Chondrocyte (in vitro differentiated cells): Measurements from ENCODE around the gene TAS1R2. TPM values are rescaled to one million over a fixed set of nuclear protein-coding genes. Genes with fewer than 3 reads are reported as not detected.
"Not testable (repeated sequence)": the region's sequence is repeated elsewhere in the genome, so short reads cannot be mapped to it uniquely, and the experiment has no call there.

ENCODE experiments used
- DNase-seq: peaks from one replicate; pipeline ENCODE4 v3.0.0; 2021; ENCODE audit warnings: mixed read lengths, low spot score
- H3K27ac Mint-ChIP-seq: one replicate; pipeline ENCODE4 v1.8.0; 2021; ENCODE audit warnings: mild to moderate bottlenecking, moderate library complexity, mixed read lengths; ENCODE audit not compliant: unreplicated experiment
- H3K27me3 Mint-ChIP-seq: 2 replicates; pipeline ENCODE4 v1.8.0; 2021; ENCODE audit warnings: low read depth, mixed read lengths
- H3K36me3 Mint-ChIP-seq: 2 replicates; pipeline ENCODE4 v1.8.0; 2021; ENCODE audit warnings: low read depth, mixed read lengths
- H3K4me1 Mint-ChIP-seq: 2 replicates; pipeline ENCODE4 v1.8.0; 2021; ENCODE audit warnings: low read depth, mild to moderate bottlenecking, mixed read lengths
- H3K4me3 Mint-ChIP-seq: one replicate; pipeline ENCODE4 v1.8.0; 2021; ENCODE audit warnings: mild to moderate bottlenecking, moderate library complexity, mixed read lengths; ENCODE audit not compliant: unreplicated experiment
- H3K9me3 Mint-ChIP-seq: 2 replicates; pipeline ENCODE4 v1.8.0; 2021; ENCODE audit warnings: low read depth, mixed read lengths
- total RNA-seq: library from RNA; stranded (reverse); gene quantifications from 3 replicates; pipeline ENCODE4 v1.2.1, GENCODE V29; 2021
- TF ChIP-seq, protein P1 (sequence below): fragments of 200-600 bp; sonication (generic); IDR thresholded peaks from 2 replicates; pipeline ENCODE4 v1.5.0; 2021; ENCODE audit warnings: antibody characterized with exemption, mild to moderate bottlenecking, moderate library complexity

Gene TAS1R2
- total RNA-seq, 1 donor from 2014 or later, result not detected

DNA sequence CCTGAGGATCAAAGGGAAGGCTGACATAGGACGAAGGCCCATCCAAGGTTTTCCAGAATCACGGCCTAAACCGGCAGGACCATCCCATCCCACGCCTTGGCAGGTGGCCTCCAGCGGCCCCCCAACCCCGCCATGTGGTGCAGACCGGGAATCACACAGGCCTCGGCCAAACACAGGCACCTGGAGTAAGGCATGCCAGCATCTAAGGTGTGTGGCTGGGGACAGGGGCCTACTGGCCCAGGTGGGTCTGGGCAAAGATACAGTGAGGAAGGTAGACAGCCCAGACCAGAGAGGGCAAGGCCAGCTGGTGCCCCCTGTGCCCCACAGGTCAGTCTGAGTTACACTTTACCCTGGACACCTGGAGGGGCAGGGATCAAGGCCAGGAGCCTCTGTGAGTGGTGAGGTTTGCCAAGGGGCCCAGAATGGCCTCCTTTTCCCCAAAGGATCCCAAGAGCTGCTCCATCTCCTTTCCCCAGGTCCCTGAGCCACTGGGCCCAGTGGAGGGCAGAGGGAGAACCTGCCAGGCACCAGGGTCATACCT is 12.7 kb upstream of the TAS1R2 start:
- H3K4me1 Mint-ChIP-seq, result no peaks in the 10 kb centered on the region
- peaks cover 6% of the 10 kb centered on the region for H3K27me3 Mint-ChIP-seq
- TF ChIP-seq, protein P1, sequence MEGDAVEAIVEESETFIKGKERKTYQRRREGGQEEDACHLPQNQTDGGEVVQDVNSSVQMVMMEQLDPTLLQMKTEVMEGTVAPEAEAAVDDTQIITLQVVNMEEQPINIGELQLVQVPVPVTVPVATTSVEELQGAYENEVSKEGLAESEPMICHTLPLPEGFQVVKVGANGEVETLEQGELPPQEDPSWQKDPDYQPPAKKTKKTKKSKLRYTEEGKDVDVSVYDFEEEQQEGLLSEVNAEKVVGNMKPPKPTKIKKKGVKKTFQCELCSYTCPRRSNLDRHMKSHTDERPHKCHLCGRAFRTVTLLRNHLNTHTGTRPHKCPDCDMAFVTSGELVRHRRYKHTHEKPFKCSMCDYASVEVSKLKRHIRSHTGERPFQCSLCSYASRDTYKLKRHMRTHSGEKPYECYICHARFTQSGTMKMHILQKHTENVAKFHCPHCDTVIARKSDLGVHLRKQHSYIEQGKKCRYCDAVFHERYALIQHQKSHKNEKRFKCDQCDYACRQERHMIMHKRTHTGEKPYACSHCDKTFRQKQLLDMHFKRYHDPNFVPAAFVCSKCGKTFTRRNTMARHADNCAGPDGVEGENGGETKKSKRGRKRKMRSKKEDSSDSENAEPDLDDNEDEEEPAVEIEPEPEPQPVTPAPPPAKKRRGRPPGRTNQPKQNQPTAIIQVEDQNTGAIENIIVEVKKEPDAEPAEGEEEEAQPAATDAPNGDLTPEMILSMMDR, result no peak
- H3K27ac Mint-ChIP-seq, result no peak overlapping the region
- DNase-seq, result no peak
- H3K4me3 Mint-ChIP-seq, result no peak overlapping the region
- H3K9me3 Mint-ChIP-seq, result no peaks in the 10 kb centered on the region
- H3K36me3 Mint-ChIP-seq, result peaks cover 2% of the 10 kb centered on the region

DNA sequence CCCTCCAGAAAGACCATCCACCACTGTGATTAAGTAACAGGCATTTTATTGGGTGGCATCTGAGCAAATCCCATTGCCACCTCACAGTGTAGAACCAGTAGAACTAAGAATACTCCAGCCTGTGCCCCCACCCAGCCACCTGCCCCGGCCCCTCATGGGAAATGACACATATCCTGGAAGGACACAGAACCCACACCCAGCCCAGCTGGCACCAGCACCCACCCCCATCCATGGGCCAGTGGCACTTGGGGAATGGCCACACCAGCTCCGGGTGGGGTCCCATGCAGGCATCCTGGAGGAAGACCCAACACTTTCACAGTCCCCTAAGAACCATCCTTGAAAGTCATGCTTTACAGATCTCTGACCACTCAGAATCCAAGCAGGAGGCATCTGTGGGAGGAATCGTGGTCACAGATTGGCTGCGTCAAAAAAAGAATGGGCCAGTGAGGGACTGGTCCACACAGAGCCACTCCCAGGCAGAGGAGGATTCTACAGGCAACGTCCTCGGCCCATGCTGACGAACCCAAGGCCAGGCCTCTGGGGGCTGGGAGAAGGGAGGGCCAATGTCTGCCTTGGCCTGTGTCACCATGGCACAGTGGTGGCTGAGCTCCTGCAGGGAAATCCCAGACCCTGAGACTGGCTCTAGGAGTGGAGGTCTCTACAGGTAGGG is 12.1 kb upstream of the TAS1R2 start:
- no peak for DNase-seq
- no peak overlapping the region for H3K27ac Mint-ChIP-seq
- peaks cover 10% of the 10 kb centered on the region for H3K27me3 Mint-ChIP-seq
- peaks cover 2% of the 10 kb centered on the region for H3K36me3 Mint-ChIP-seq
- H3K4me1 Mint-ChIP-seq, result no peaks in the 10 kb centered on the region
- no peak overlapping the region for H3K4me3 Mint-ChIP-seq
- no peaks in the 10 kb centered on the region for H3K9me3 Mint-ChIP-seq
- TF ChIP-seq, protein P1, result no peak

DNA sequence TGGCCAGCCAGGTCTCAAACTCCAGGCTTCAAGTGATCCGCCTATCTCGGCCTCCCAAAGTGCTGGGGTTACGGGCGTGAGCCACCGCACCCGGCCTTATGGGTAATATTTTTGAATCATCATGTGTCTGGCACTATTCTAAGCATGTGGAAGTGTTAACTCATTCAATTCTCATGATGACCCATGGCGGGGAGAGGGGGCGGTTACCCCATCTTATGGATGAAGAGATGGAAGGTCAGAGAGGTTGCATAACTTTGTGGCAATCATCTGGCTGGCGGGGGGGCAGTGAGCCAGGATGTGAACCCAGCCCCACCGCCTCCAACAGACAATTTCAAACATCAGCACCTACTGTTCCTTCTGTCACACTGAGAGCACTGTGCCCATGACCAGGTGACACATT is 11.5 kb upstream of the TAS1R2 start:
- no peak for DNase-seq
- TF ChIP-seq, protein P1, result no peak
- Mint-ChIP-seq H3K4me3 (no peak overlapping the region), H3K27ac (no peak overlapping the region), H3K4me1 (no peaks in the 10 kb centered on the region), H3K9me3 (no peaks in the 10 kb centered on the region), H3K27me3 (peaks cover 15% of the 10 kb centered on the region), H3K36me3 (peaks cover 2% of the 10 kb centered on the region)

DNA sequence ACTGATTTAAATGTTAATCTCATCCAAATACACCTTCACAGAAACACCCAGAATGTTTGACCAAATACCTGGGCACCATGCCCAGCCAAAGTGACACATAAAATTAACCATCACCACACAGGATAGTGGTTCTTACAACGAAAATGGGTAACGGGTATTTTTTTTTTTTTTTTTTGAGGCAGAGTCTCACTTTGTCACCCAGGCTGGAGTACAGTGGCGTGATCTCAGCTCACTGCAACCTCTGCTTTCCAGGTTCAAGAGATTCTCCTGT is 11.1 kb upstream of the TAS1R2 start:
- H3K36me3 Mint-ChIP-seq, H3K9me3 Mint-ChIP-seq, H3K27ac Mint-ChIP-seq, DNase-seq, H3K4me1 Mint-ChIP-seq, H3K4me3 Mint-ChIP-seq: not testable (repeated sequence)
- peaks cover 20% of the 10 kb centered on the region for H3K27me3 Mint-ChIP-seq

DNA sequence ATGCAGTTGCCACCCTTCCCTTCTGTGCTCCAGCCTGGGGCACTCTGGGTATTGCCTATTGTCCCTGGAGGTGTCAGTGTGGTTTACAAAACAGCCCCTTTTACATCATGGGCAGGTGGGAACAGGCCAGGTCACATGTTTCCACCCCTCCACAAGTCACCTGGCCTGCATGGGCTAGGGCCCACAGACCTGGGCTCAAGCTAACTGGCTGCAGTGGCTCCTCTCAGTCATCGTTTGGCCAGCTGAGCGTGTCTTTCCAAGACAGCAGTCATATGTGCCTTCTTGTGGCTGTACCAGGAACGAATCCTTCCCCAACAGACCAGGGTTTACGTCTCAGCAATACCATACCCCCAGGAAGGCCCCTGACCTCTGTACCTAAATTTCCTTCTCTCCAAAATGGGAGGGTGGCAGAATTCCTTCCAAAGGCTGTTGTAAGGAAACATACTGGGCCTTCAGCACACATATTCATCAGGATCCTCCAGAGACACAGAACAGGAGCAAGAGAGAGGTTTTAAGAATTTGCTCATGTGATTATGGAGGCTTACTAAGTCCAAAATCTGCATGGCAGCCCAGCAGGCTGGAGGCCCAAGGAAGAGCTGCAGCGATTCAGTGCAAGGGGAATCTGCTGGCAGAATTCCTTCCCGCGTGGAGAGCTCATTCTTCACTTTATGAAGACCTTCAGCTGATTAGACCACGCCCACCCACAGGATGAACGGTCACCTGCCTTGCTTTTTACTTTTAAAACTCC is 10.6 kb upstream of the TAS1R2 start:
- H3K9me3 Mint-ChIP-seq, result no peaks in the 10 kb centered on the region
- no peaks in the 10 kb centered on the region for H3K4me1 Mint-ChIP-seq
- no peak for DNase-seq
- H3K36me3 Mint-ChIP-seq, result peaks cover 2% of the 10 kb centered on the region
- H3K4me3 Mint-ChIP-seq, result no peak overlapping the region
- H3K27ac Mint-ChIP-seq, result no peak overlapping the region
- TF ChIP-seq, protein P1, result no peak
- H3K27me3 Mint-ChIP-seq, result peaks cover 23% of the 10 kb centered on the region
